SH-SY5Y (cell line): ENCODE results near the gene GOLPH3.

ENCODE experiments used
- GATA2 ChIP-seq: IDR thresholded peaks from 2 replicates; pipeline ENCODE4 v1.6.1; 2011; ENCODE audit warnings: mild to moderate bottlenecking, low read depth, low read length
- GATA3 ChIP-seq: IDR thresholded peaks from 2 replicates; pipeline ENCODE4 v1.6.1; 2011; ENCODE audit warnings: low read depth, mild to moderate bottlenecking, low read length, moderate library complexity

- TF ChIP-seq GATA3 (no peak), GATA2 (no peak)
These were observed 84.7 kb downstream of the GOLPH3 start for GRCh38 chr5:32089146-32090000.
